Measurements from ENCODE around the gene SHD. TPM values are rescaled to one million over a fixed set of nuclear protein-coding genes. Genes with fewer than 3 reads are reported as not detected.
A peak's percentile ranks its signal among the peaks of the same experiment; 100 is the strongest.

Gene SHD
- total and polyA plus RNA-seq, 2 of the 8 experiments (the other 6 are each of a cell fraction or from before 2014, with no cell fraction given): 5.8 to 10.7 TPM

DNA sequence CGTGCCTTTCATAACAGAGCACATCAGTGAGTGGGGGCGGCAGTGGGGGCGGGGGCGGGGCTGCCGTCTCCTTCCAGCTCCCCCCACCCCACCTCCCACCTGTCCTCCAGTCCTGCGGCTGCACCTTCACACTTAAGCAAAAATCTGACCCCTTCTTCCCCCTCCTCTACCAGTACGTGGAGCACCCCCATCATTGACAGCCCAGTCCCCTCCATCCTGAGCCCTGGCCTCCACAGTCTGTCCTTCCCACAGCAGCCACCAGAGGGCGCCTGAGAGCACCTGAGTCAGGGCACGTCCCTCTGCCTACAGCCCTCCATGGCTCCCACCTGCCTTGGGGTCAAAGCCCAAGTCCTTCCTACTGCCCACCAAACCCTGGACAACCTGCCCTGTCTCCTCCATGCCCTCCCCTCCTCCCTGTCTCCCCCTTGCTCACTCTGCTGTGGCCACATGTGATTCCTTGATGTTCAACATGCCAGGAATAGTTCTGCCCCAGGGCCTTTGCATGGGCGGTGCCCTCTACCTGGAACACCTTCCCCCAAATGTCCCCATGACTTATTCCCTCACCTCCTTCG is 45.7 kb upstream of the SHD start (continued):
- no peak for TF ChIP-seq JUN (IDR thresholded peaks at IDR 0.05; ENCODE audit: low read depth, low read length)
- no peak for TF ChIP-seq FOSL1 (IDR thresholded peaks at IDR 0.05; ENCODE audit: insufficient read depth, low read depth, low read length)
- peak; percentile 59; the same call in 1 of the 2 replicates for TF ChIP-seq GABPA (IDR thresholded peaks at IDR 0.05; ENCODE audit: borderline replicate concordance, insufficient read depth, low read length)
